Pancreas (tissue), 10 donors: ENCODE data around the gene ZMYND19. TPM values are rescaled to one million over a fixed set of nuclear protein-coding genes. Genes with fewer than 3 reads are reported as not detected.

ENCODE experiments used
- ATAC-seq, 4 donors: fragments of 200-7000 bp; cut with Tn5 transposase; one replicate each; pipeline versions ENCODE4 v1.8.0 to v1.9.1; 2020; ENCODE audit warnings: mild to moderate bottlenecking in 4 of 4, moderate library complexity in 4 of 4
- DNase-seq, 6 donors: peaks; one replicate each; pipeline ENCODE4 v3.0.0-alpha.2; 2020
- FAIRE-seq: peaks from 2 replicates; lab custom pipeline; 2012; peaks lifted over from hg19 to GRCh38; lab: Jason Lieb, UNC
- H3K27ac ChIP-seq, 4 donors: fragments of 200-600 bp; sonication (generic); 1 replicate in 3 of 4; 2 replicates in 1 of 4; pipeline versions ENCODE4 v1.5.0 to v1.8.0; 2020
- H3K27me3 ChIP-seq, 4 donors: fragments of 200-600 bp; one replicate each; pipeline ENCODE4 v1.8.0; 2021
- H3K36me3 ChIP-seq, 3 donors: fragments of 200-600 bp; sonication (generic) in 1 of 3; one replicate each; pipeline versions ENCODE4 v1.5.0 to v1.8.0; 2020 to 2021
- H3K4me1 ChIP-seq, 3 donors: fragments of 200-600 bp; one replicate each; pipeline ENCODE4 v1.8.0; 2021
- H3K4me3 ChIP-seq, 4 donors: fragments of 200-600 bp; sonication (generic) in 2 of 4; one replicate each; pipeline versions ENCODE4 v1.5.0 to v1.8.0; 2020 to 2021
- H3K9me3 ChIP-seq, 4 donors: fragments of 200-600 bp; one replicate each; pipeline ENCODE4 v1.8.0; 2021
- WGBS, 2 donors: extraction: QIAGEN DNeasy Blood & Tissue Kit; methylation state at CpG; one replicate each; pipeline ENCODE4 v1.1.7; 2013; 5-methylcytosine and 5-hydroxymethylcytosine counted together
- intact Hi-C, 3 donors: fragments of 100-400 bp; cut with DNase I; formaldehyde crosslinking; loops; one replicate each; pipeline versions ENCODE4 v1.11.1 to v1.14.2; 2022
- polyA plus RNA-seq, 2 donors: library from polyadenylated mRNA; stranded (reverse); fragments of 200-250 nt; gene quantifications; one replicate each; pipeline ENCODE4 v1.2.3, GENCODE V29; 2013
- total RNA-seq, 6 donors: library from RNA; stranded (reverse); fragmentation: NEBNext Ultra II Directional in 4 of 6; extraction: Animal tissue kit (Norgen Biotek cat#: 25700) in 4 of 6; gene quantifications; one replicate each; pipeline versions ENCODE4 v1.2.1 to v1.2.4, GENCODE V29; 2021 to 2023
- TF ChIP-seq, protein P1 (sequence below), 4 donors: fragments of 200-600 bp; sonication (generic) in 3 of 4; IDR thresholded peaks; one replicate each; pipeline versions ENCODE4 v1.5.0 to v1.8.0; 2021; ENCODE audit warnings: antibody characterized with exemption in 4 of 4
- donor health status: healthy with polysubstance abuse.
- donor health status: DM: no; HTN: no; CAD: no; lungs with moderate emphysema.
- donor health status: DM: no; HTN: no; CAD: no.
- donor health status: control.
- donor health status: control.
- donor health status: Bipolar disorder and iron deficiency.
- donor health status: DM: yes; HTN: yes; CAD: no.
- donor health status: DM: no; HTN: no; CAD: no.
- donor health status: DM: no; HTN: no; CAD: no.
- donor health status: DM: yes; HTN: yes; CAD: no.

ZMYND19 gene
- total and polyA plus RNA-seq, 8 donors: 6.1 to 18.6 (median 9.5) TPM

DNA sequence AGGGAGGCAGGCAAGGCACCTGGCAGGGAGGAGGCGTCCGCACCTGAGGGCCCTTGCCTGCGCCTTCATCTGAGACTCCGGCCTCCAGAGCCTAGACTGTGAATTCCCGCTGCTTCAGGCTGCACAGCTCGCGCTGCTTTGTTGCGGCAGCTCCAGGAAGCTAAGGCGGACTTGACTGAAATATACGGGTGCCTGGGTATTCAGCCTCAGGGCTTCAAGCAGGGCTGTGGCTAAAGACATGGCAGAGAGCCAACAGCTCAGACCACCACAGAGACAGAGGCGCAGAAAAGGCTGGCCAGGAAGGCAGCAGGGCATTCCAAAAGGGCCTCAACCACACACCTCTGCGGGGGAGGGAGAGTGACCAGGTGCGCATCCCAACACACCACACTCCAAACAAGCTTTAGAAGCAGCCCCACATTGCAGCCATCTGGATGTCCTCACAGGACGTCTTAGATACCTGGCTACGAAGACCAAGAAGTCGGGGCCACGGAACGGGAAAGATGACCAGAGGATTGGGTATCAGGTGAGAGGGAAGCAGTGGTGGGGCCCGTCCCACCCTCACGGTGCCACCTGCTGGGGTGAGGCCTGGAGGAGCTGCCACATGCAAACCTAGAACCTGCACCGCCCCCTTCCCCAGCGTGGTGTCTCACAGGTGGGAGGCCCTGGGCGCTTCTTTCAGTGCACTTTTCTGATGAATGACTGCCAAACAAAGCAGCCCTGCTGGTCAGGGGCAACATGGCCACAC lies 9.9 kb downstream of the ZMYND19 start:
- TF ChIP-seq, protein P1, sequence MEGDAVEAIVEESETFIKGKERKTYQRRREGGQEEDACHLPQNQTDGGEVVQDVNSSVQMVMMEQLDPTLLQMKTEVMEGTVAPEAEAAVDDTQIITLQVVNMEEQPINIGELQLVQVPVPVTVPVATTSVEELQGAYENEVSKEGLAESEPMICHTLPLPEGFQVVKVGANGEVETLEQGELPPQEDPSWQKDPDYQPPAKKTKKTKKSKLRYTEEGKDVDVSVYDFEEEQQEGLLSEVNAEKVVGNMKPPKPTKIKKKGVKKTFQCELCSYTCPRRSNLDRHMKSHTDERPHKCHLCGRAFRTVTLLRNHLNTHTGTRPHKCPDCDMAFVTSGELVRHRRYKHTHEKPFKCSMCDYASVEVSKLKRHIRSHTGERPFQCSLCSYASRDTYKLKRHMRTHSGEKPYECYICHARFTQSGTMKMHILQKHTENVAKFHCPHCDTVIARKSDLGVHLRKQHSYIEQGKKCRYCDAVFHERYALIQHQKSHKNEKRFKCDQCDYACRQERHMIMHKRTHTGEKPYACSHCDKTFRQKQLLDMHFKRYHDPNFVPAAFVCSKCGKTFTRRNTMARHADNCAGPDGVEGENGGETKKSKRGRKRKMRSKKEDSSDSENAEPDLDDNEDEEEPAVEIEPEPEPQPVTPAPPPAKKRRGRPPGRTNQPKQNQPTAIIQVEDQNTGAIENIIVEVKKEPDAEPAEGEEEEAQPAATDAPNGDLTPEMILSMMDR (IDR thresholded peaks at IDR 0.05): no peak
- FAIRE-seq (no peak), ATAC-seq (no peak), DNase-seq (peak in 2 of 6 donors; percentile 37 to 64)
- 90 to 91% methylated on average over 23 of the region's 23 CpGs for WGBS, 2 donors
- peaks cover 7 to 17% (median 12%) of the 10 kb centered on the region in 3 donors for H3K4me1 ChIP-seq
- H3K27me3 ChIP-seq: no peaks in the 10 kb centered on the region
- H3K27ac ChIP-seq: no peak overlapping the region
- intact Hi-C loops: no loop called here
- H3K4me3 ChIP-seq: no peak overlapping the region
- peaks cover 0 to 10% (median 0%) of the 10 kb centered on the region in 3 donors for H3K36me3 ChIP-seq
- no peaks in the 10 kb centered on the region for H3K9me3 ChIP-seq

DNA sequence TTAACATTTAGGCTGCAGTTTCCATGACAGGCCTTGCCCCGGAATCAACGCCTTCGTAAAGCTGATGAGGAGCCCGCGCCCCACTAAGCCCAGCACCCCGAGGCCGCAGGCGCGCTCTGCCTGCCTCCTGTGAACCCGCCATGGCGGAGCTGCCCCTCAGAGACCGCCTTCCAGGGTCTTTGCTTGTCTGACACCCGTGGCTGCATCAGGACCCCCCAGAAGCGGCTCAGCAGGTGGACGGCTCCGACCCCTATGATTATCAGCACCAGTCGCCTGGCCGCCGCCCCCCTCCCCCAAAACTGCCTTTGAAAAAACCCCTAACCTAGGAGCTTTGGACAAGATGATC lies 11.1 kb downstream of the ZMYND19 start:
- peaks cover 7 to 17% (median 12%) of the 10 kb centered on the region in 3 donors for H3K4me1 ChIP-seq
- no peaks in the 10 kb centered on the region for H3K9me3 ChIP-seq
- peak in 4 of 6 donors; percentile 29 to 79 (median 51) for DNase-seq
- H3K27me3 ChIP-seq: no peaks in the 10 kb centered on the region
- intact Hi-C loops: no loop called here
- ATAC-seq: no peak
- TF ChIP-seq, protein P1 (IDR thresholded peaks at IDR 0.05): no peak
- no peak for FAIRE-seq
- H3K27ac ChIP-seq: peak overlapping the region; percentile 28 to 79 (median 59)
- WGBS, 2 donors: 35% methylated on average over 19 of the region's 19 CpGs
- peak overlapping the region; percentile 26 to 97 (median 72) for H3K4me3 ChIP-seq
- peaks cover 0 to 22% (median 0%) of the 10 kb centered on the region in 3 donors for H3K36me3 ChIP-seq

DNA sequence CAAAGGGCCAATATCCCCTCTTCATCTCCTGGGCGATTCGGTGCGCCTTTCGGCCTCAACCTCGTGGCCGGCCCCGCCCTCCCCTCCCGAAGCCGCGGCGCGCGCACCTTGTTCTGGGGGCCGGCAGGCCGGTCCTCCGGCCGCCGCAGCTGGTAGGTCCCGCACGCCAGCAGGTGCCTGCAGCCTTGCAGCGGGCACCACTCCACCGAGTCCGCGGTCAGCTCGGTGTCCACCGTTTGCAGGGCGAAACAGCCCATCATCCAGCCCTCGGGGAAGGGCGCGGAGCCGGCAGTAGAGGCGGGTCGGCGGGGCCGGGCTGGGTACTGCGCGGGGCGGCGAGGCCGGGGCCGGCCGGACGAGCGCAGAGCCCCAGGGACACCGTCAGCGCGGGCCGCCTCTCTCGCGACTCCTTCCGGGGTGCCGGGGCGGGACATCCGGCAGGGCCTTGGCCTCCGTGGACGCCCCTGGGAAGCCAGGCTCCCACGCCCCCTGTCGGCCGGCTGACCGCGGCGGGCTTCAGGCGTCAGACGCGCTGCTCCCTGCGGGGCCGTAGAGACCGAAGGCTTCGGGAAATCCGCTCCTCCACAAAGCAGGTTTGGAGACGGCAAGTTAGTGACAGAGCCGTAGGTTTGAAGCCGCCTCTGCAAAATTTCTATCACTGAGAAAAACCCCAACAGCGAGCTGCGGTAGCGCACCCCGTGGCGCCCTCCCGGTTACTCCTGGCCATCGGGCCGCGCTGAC lies 11.6 kb downstream of the ZMYND19 start, which contains the start of gene DPH7:
TSS of gene DPH7 (minus strand) at position 408 of the 741 bp plus-strand sequence. CDS start at position 260, 148 bp downstream.
- 2% methylated on average over 64 to 82 of the region's 82 CpGs for WGBS, 2 donors
- peak; percentile 97 to 98 (median 98) for ATAC-seq
- FAIRE-seq: no peak
- Histone ChIP-seq H3K36me3 (peaks cover 0 to 23% (median 5%) of the 10 kb centered on the region in 3 donors), H3K4me3 (peak within 1 kb of the TSS; percentile 26 to 97 (median 72)), H3K27ac (peak within 1 kb of the TSS; percentile 28 to 79 (median 59)), H3K27me3 (no peaks in the 10 kb centered on the region), H3K9me3 (no peaks in the 10 kb centered on the region), H3K4me1 (peaks cover 7 to 17% (median 12%) of the 10 kb centered on the region in 3 donors)
- DNase-seq: peak; percentile 93 to 100 (median 96)
- intact Hi-C loops: no loop called here
- TF ChIP-seq, protein P1 (IDR thresholded peaks at IDR 0.05): peak; percentile 92 to 99 (median 98)

DNA sequence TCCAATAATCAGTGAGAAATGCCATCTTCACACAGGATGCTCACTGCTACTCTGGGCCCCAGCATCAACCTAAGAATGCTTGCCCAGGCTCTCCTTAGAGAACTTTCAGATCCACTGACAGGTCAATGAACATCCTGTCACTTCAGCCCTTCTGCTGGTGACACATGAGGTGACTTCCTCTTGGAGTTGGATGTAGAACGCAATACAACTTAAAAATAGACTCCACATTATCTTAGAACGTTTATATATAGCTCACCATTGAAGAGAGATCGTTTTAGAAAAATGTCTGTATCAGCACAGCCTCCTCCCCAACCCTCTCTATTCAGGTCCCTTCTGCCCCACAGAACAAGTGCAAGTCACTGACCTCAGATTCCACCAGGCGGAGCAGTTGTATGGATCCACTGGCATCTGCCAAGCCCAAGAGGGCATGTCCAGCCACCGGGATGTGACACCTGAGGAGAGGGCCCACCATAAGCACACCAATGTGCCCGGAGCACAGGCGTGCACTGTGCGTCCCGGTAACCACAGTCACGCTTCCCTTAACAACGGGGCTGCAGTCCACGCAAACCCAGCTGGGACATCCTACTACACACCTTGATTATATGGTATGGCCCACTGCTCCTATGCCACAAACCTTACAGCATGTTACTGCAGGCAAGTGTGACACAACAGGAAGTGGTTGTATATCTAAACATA lies 14.4 kb downstream of the ZMYND19 start:
- Histone ChIP-seq H3K27ac (no peak overlapping the region), H3K9me3 (no peaks in the 10 kb centered on the region), H3K4me3 (no peak overlapping the region), H3K36me3 (peaks cover 0 to 28% (median 5%) of the 10 kb centered on the region in 3 donors), H3K27me3 (no peaks in the 10 kb centered on the region), H3K4me1 (peaks cover 7 to 17% (median 12%) of the 10 kb centered on the region in 3 donors)
- intact Hi-C loops: no loop called here
- no peak for ATAC-seq
- no peak for FAIRE-seq
- DNase-seq: peak in 1 of 6 donors; percentile 27
- TF ChIP-seq, protein P1 (IDR thresholded peaks at IDR 0.05): no peak
- WGBS, 2 donors: 74 to 77% methylated on average over 12 of the region's 12 CpGs
